Skeletal muscle tissue (tissue), 4 donors: ENCODE results near the gene DLK1. TPM values are rescaled to one million over a fixed set of nuclear protein-coding genes. Genes with fewer than 3 reads are reported as not detected.

Experiments used
- H3K27ac ChIP-seq: one replicate; pipeline ENCODE4 v1.7.0; 2013; ENCODE audit warnings: mild to moderate bottlenecking, low read depth, low read length, inconsistent platforms
- H3K27me3 ChIP-seq, 3 donors: one replicate each; pipeline ENCODE4 v1.7.0; 2013; ENCODE audit warnings: low read length in 3 of 3; ENCODE audit not compliant: control insufficient read depth in 3 of 3, insufficient read depth in 3 of 3
- H3K36me3 ChIP-seq, 3 donors: one replicate each; pipeline ENCODE4 v1.7.0; 2013; ENCODE audit warnings: low read length in 3 of 3; ENCODE audit not compliant: control insufficient read depth in 3 of 3, insufficient read depth in 3 of 3
- H3K4me1 ChIP-seq, 3 donors: one replicate each; pipeline ENCODE4 v1.7.0; 2013; ENCODE audit warnings: low read length in 3 of 3, mild to moderate bottlenecking in 3 of 3; ENCODE audit not compliant: control insufficient read depth in 3 of 3, insufficient read depth in 3 of 3
- H3K4me3 ChIP-seq, 3 donors: one replicate each; pipeline ENCODE4 v1.7.0; 2013; ENCODE audit warnings: low read length in 3 of 3
- H3K9ac ChIP-seq, 3 donors: one replicate each; pipeline ENCODE4 v1.7.0; 2013; ENCODE audit warnings: low read length in 3 of 3, mild to moderate bottlenecking in 3 of 3, moderate library complexity in 2 of 3, low read depth in 1 of 3
- H3K9me3 ChIP-seq, 3 donors: one replicate each; pipeline ENCODE4 v1.7.0; 2013; ENCODE audit warnings: low read length in 3 of 3; ENCODE audit not compliant: control insufficient read depth in 3 of 3
- total RNA-seq: library from RNA; depleted of rRNA; stranded (reverse); fragments of >200 nt; gene quantifications from one replicate; pipeline ENCODE4 v1.2.3, GENCODE V29; 2014
- donor health status: Osteomylitis.

Gene DLK1
- total RNA-seq, 1 donor from 2014 or later: 283 TPM

DNA sequence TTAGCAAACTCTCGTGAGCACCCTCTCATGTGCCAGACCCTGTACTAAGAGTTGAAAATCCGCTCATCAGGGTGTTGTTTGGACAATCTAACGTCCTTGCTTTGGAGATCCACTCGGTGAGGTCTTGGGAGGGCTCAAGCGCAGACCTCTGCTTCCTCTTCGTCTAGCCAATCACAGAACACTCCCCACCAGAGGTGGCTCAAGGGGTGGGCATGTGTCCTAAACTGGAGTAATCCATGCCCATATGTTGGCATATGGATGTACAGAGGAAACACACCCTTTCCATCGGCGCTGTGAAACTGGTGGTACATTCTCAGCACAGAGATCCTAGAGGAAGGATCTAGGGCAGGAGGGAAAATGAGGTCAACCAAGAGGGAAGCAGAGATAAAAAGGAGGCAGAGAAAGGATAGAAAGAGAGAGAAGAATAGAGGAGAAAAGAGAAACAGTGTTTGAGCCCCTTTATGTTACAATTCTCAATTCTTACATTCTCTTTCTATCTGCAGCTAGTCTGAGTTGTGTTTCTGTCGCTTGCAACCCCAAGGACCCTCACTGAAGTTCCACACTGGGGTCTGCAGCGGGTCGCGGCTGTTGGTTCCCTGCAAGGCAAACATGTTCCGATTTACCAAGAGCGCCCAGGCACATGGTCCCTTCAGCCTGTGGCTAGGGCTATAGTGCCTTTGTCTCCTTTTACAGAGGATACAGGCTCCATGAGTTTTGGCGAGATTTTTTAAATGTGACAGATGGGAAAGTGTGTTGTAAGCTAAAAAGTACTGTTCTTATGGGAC, 40.5 kb downstream of the DLK1 start:
- H3K27me3 ChIP-seq: peaks cover 11 to 47% (median 29%) of the 10 kb centered on the region in 3 donors
- H3K9ac ChIP-seq: no peak overlapping the region

GRCh38 chr14:100767788-100768536, 41.3 kb downstream of the DLK1 start:
- Histone ChIP-seq H3K4me1 (no peaks in the 10 kb centered on the region), H3K36me3 (no peaks in the 10 kb centered on the region), H3K9ac (no peak overlapping the region), H3K9me3 (no peaks in the 10 kb centered on the region), H3K4me3 (no peak overlapping the region), H3K27ac (no peak overlapping the region), H3K27me3 (peaks cover 11 to 51% (median 30%) of the 10 kb centered on the region in 3 donors)

More for the DNA sequence above, 40.5 kb downstream of the DLK1 start:
- H3K4me1 ChIP-seq: no peaks in the 10 kb centered on the region
- no peak overlapping the region for H3K4me3 ChIP-seq
- no peak overlapping the region for H3K27ac ChIP-seq
- H3K36me3 ChIP-seq: no peaks in the 10 kb centered on the region
- H3K9me3 ChIP-seq: no peaks in the 10 kb centered on the region

GRCh38 chr14:100769035-100769939, 42.6 kb downstream of the DLK1 start:
- Histone ChIP-seq H3K27ac (no peak overlapping the region), H3K27me3 (peaks cover 11 to 53% (median 30%) of the 10 kb centered on the region in 3 donors), H3K9me3 (no peaks in the 10 kb centered on the region), H3K9ac (no peak overlapping the region), H3K4me3 (no peak overlapping the region), H3K4me1 (no peaks in the 10 kb centered on the region), H3K36me3 (no peaks in the 10 kb centered on the region)

DNA sequence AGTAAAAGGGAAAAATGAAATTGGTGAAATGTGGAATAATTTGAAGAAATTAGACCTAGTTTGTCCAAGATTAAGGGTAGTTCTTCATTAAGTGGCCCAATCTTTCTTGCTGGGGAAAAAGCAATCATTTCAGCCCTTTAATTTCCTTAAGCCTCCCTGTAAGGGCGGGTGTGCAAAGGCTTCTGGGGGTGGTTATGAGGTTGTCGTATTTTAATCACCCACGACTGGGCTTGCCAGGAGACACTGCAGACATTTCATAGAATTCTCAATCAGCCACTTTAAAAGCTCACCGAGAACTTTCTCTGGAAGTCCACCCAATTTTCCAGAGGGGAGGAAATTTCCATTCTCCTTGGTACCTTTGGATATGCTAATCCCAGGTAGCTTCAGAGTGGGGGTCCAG, 43.4 kb downstream of the DLK1 start:
- H3K27me3 ChIP-seq: peaks cover 11 to 48% (median 27%) of the 10 kb centered on the region in 3 donors
- no peak overlapping the region for H3K4me3 ChIP-seq
- H3K9me3 ChIP-seq: no peaks in the 10 kb centered on the region
- no peaks in the 10 kb centered on the region for H3K4me1 ChIP-seq
- H3K27ac ChIP-seq: no peak overlapping the region
- H3K9ac ChIP-seq: no peak overlapping the region
- H3K36me3 ChIP-seq: no peaks in the 10 kb centered on the region

DNA sequence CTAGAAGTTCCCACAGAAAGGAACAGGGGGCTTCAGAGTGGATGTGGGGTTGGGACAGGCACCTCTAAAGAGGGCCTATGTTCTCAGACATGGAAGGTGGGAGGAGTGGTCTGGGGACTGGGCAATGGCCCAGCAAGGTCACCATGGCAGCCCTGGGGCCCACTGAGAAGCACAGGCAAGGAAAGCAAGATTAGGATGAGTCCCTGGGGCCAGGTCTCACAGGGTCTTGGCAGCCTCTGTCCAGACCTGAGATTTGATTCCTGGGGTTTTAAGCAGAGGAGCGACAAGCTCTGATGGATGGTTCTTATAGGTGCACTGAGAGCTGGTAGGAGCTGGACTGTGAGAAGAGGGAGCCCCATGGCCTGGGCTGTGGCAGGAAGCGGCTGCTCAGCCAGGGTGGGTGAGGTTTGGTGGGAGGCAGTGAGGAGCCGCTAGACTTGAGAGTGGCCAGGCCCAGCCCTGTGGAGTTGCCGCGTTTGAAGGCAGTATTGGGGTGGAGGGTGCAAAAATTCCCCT, 44.0 kb downstream of the DLK1 start:
- no peaks in the 10 kb centered on the region for H3K9me3 ChIP-seq
- no peak overlapping the region for H3K4me3 ChIP-seq
- H3K27ac ChIP-seq: no peak overlapping the region
- no peak overlapping the region for H3K9ac ChIP-seq
- no peaks in the 10 kb centered on the region for H3K36me3 ChIP-seq
- H3K27me3 ChIP-seq: peaks cover 8 to 43% (median 27%) of the 10 kb centered on the region in 3 donors
- H3K4me1 ChIP-seq: peaks cover 0 to 5% (median 5%) of the 10 kb centered on the region in 3 donors

GRCh38 chr14:100771121-100771800, 44.6 kb downstream of the DLK1 start:
- no peaks in the 10 kb centered on the region for H3K36me3 ChIP-seq
- H3K27me3 ChIP-seq: peaks cover 4 to 41% (median 30%) of the 10 kb centered on the region in 3 donors
- no peak overlapping the region for H3K9ac ChIP-seq
- H3K4me3 ChIP-seq: no peak overlapping the region
- H3K27ac ChIP-seq: no peak overlapping the region
- no peaks in the 10 kb centered on the region for H3K9me3 ChIP-seq
- H3K4me1 ChIP-seq: peaks cover 2 to 11% (median 11%) of the 10 kb centered on the region in 3 donors

DNA sequence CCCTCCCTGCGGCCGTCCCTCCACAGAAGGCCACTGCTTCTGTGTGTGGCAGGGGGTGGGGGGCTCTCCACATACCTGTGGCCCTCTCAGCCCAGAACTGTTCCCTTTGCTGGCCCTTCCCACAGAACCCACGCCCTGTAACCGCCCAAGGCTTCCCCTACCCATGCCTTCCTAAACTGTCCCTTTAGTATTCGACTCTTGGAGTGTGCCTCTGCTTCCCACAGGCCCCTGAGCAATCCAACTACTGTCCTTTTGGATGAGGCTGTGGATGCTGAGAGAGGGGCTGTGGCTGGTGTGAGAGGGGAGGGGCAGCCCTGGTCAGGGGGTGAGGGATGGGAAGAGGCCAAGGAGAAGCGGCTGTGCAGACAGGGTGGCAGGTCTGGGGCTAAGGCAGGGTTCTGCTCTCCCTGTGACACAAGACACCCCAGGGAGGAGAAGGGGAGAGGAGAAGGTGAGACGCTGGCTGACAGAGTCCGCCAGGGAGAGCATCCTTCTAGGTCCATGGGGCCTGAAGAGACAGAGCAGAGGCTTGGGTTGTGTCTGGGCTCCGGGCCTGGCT, 46.0 kb downstream of the DLK1 start:
- Histone ChIP-seq H3K9ac (no peak overlapping the region), H3K9me3 (no peaks in the 10 kb centered on the region), H3K4me3 (no peak overlapping the region), H3K4me1 (peaks cover 10 to 25% (median 24%) of the 10 kb centered on the region in 3 donors), H3K27ac (no peak overlapping the region), H3K36me3 (no peaks in the 10 kb centered on the region), H3K27me3 (peaks cover 4 to 36% (median 31%) of the 10 kb centered on the region in 3 donors)

DNA sequence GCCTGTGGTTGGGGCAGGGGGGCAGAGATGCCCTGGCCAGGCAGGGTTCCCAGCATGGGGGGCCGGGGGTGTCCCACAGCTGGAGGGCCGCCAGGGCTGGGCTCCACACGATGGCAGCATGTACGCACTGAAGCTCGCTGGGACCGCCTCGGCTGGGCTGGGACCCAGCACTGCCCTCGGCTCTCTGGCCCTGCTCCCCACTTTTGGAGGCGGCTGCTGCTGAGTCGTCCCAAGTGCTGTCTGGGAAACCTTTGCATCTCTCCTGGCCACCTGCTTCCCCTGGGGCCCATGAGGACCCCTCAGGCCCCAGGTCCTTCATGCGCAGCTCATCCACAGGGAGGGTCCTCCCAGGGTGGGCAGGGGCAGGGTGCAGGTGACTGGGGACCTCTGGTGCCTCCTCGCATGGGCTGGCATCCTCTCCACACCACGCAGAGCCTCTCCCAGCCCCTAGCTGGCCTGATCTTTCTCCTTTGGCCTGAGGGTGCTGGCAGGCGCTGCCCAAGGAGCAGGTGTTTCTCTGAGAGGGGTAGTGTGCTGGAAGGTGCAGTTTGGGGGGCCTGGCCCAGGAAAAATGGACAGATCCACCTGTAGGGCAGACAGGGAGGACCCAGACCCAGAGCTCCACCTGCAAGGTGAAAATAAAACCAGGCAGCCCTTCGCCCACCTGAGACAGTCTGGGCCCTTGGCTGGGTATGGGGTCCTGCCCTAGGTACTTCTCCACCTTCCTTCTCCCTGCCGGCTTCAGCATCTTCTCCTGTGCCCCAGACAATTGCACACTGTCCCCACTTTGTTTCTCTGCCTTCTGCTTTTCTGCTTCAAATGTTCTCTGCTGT, 46.9 kb downstream of the DLK1 start:
- Histone ChIP-seq H3K36me3 (no peaks in the 10 kb centered on the region), H3K4me1 (peaks cover 19 to 34% (median 32%) of the 10 kb centered on the region in 3 donors), H3K27ac (no peak overlapping the region)

More for the DNA sequence above, 46.9 kb downstream of the DLK1 start:
- Histone ChIP-seq H3K27me3 (peaks cover 4 to 27% (median 25%) of the 10 kb centered on the region in 3 donors), H3K9ac (no peak overlapping the region), H3K9me3 (no peaks in the 10 kb centered on the region), H3K4me3 (no peak overlapping the region)
